NCI-H146 treated with DMSO at 0.1 percent for 48 hours (cell line): ENCODE data around the gene ATXN10.
"Not testable (repeated sequence)": the region's sequence is repeated elsewhere in the genome, so short reads cannot be mapped to it uniquely, and the experiment has no call there.

Source experiments
- DNase-seq: peaks from one replicate; lab custom pipeline; 2025; ENCODE audit not compliant: unreplicated experiment; lab: John Stamatoyannopoulos, UW

Gene ATXN10

DNA sequence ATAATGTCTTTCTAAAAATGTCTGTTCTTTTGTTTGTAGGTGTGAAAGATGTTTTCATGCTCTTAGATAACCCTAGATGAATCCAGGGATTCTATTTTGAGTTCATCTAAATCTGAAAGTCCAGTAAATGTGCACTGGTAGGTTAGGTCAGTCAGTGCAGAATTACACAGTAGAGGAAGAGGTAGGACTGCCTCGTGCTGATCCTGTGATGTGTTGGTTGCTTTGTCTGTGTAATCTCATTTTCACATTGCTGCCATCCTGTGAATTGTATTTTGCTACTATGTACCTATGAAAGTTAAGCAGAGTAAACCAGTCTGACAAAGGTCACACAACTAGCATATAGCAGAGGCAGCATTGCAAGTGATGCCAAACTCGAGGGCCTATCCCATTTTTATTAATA is 36.5 kb downstream of the ATXN10 start:
- DNase-seq, result no peak

DNA sequence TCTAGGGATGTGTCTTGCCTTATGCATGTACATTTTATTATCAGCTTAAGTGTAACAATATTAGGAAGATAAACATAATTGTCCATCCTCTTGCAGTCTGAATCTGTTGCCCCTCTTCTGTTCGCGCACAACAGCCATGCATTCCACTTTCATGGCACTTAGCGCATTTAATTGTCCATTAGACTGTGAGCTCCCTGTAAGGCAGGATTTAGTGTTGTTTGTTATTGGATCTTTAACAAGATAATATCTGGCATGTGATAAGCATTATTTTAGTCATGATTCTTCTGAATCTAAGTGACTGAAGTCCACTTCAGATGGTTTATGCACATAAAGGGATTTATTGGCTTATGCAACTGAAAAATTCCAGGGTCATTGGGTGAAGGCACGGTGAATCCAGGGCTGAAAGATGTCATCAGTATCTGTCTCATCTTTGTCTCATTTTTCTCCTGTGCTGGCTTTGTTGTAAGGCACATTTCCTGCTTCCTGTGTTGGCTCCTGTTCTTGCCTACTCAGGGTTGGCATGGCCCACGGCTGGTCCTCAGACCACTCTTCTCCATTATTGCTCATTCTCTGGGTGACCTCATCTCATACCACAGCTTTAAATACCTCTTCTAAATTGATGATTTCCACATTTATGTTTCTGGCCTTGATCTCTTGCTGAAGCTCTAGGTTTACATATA is 37.6 kb downstream of the ATXN10 start:
- no peak for DNase-seq

DNA sequence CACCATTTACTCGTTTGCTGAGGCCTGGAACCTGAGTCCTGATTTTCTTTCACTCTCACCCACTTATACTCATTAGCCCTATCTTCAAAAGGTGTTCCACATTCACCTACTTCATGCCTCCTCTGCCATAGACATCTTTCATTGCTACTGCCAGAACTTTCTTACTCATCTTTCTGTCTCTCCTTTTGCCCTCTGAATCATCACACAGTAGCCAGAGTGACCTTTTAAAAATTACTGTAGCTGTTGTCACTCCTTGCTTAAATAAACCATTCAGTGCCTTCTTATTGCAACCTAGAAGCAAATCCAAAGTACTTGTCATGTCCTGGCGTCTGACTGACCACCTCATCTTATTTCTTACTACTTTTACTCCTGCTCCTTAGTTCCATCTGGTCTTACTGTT is 38.2 kb downstream of the ATXN10 start:
- DNase-seq, result no peak

DNA sequence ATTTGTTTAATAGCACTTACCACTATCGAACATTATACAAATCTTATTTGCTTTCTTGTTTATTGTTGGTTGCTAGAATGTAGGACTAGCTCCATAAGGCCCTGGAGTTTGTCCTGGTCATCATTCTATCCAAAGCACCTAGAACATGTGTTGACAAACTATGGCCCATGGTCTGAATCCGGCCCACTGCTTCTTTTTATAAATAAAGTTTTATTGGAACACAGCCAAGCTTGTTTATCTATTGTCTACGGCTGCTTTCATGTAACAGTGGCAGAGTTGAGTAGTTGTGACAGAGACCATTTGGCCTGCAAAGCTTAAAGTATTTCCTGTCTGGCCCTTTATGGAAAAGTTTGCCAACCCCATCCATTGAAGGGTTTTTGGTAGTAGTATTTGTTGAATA is 38.8 kb downstream of the ATXN10 start:
- DNase-seq, result no peak

DNA sequence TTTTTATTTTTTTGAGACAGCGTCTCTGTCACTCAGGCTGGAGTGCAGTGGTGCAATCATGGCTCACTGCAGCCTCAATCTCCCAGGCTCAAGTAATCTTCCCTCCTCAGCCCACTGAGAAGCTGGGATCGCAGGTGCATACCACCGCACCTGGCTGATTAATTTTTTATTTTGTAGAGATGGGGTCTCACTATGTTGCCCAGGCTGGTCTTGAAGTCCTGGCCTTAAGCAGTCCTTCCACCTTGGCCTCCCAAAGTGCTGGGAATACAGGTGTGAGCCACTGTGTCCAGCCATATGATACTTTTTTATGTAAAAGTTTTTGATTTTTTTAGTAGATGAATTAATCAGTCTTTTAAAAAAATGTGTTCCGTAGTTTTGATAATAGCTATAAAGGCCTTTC is 42.8 kb downstream of the ATXN10 start:
- DNase-seq, result not testable (repeated sequence)

DNA sequence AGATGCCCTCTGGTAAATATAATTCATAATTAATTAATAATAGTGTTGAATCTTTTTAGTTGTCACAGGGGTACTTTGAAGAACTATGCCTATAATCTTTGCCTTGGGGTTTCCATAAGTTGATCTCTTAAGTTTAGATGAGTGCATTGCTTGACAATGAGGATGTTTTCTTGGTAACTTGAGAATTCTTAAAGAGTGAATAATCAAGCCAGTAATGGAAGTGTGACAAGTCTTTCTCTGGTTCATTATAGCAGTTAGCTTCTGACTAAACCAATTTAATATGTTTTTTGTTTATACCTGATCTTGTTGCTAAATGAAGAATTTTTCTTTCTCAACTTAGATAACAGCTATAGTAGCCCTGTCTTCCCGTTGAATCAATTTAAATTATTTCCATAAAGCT is 46.2 kb downstream of the ATXN10 start:
- no peak for DNase-seq

DNA sequence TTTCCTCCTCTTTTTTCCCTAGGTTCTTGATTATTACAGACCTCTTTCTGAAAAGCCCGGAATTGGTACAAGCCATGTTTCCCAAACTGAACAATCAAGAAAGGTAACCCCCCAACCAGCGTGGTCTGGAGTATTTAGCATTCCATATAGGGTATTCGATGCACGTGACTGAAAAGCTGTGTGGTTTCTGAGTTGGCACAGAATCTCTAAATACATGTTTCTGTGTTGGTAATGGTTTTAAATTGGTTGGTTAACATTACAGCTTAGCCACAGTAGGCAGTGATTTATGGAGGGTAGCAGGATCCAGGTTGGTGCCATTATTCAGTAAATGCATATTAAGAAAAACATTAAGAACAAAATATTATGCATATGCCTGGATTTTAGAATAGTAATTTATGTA is 46.8 kb downstream of the ATXN10 start:
- DNase-seq, result no peak

DNA sequence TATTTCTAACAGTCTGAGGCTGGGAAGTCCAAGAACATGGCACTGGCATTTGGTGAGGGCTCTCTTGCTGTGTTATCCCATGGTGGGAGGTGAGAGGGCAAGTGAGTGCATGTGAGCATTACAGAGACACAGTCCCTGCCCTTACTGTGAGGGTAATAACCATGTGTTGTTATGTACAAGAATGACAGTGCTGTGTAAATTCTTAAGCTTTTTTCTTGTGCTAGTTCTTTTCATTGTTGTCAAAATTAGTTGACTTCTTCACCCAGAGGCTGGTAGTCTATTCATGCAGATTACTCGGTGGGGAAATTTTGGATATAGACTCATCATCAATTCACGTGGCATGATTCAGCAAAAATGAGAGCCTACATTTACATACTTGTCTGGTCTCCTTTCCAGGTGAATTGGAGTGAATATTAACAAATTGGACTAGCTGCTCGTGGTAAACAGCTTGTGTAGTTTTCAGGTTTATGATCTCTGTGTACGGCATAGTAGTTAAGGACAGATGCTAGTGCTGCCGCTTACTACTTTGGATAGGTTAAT is 49.3 kb downstream of the ATXN10 start:
- DNase-seq, result no peak

DNA sequence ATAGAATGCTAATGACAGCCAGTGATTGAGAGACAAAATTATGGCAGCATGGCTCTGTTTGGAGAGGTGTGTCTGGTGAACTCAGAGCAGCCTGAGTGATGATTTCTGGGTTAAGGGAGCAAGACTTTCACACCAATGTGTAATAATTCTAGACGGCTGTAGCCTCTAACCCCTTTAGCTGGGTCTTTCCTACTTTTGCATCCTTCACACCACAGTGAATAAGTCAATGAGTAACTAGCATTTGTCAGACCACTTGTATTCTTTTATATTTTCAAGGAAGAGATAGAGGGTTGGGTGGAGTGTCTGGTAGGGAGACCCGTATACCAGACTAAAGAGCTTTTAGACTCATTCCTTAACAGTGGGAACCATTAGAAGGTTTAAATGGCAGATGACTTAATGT is 50.4 kb downstream of the ATXN10 start:
- DNase-seq, result no peak

DNA sequence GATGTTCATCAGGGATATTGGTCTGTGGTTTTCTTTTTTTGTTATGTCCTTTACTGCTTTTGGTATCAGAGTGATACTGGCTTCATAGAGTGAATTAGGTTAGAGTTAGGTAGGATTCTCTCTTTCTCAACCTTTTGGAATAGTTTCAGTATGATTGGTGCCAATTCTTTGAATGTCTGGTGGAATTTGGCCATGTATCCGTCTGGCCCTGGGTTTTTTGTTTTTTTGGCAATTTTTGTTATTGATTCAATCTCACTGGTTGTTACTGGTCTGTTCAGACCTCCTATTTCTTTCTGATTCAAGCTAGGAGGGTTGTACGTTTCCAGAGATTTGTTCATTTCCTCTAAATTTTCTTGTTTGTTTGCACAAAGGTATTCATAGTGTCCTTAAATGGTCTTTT is 54.4 kb downstream of the ATXN10 start:
- DNase-seq, result no peak

DNA sequence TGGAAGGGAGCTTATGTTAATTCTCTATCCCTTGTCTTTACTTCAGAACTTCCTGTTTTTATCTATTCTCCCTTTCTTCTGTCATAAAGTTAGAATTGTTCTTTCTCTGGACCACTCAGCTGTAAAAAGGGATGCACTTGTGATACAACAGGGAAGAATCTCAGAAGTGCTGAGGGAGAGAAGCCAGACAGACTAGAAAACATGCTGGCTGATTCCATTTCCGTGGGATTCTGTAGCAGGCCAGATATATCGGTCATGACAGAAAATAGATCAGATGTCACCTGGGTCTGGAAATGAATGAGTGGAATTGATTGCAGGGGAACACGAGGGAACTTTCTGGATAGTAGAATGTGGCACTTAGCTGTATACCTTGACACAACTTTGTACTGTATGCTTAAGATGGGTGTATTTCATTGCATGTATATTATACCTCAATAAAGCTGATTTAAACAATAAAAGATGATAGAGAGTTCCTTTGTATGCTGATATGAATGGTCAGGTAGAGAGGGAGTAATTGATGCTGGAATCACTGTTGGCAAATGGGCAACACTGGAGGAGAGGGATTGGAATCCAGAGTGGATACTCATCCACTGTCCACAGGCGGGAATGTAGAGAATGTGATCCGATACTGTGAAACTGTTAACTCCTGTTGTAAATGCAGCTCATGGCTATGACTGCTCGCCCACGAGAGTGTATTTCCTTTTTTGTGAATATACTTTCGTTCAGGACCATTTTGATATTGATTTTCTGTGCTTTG is 59.6 kb downstream of the ATXN10 start:
- no peak for DNase-seq

DNA sequence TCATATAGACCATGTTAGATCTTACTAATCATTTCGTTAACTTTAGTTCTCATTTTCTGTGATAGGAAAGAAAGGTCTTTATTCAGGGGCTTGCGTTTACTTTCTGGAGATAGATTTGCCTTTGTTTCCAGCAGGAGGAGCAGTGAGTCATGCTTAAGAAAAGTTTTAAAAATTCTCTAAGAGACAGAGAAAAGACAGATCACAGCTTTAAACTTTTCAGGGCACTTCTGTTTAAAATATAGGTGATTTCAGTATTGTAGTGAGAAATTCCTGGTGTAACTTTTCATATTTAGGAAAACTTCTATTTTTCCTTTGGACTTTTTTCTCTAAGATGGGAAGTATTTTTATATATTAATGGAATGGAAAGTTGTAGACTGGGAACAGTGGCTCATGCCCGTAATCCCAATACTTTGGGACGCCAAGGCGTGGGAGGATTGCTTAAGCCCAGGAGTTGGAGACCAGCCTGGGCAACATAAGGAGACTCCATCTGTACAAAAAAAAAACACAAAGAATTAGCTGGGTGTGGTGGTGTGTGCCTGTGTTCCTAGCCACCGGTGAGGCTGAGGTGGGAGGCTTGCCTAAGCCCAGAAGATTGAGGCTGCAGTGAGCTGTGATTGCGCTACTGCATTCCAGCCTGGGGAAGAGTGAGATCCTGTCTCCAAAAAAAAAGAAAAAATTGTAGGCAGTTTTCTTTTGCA is 60.3 kb downstream of the ATXN10 start:
- DNase-seq, result no peak

DNA sequence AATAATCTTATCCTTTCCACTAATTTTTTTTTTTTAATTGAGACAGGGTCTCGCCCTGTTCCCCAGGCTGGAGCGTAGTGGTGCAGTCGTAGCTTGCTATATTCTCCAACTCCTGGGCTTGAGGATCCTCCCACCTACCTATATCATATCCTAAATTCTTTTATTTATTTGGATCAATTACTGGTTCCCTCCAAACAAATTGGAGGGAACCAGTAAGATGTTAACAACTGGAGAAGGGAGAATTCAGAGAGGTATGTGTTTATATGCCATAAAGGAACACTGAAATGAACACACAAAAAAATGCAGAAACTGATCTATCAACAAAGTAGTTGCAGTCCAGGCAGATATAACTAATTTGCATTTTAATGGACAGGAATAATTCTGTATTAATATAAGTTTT is 63.6 kb downstream of the ATXN10 start:
- DNase-seq, result no peak

DNA sequence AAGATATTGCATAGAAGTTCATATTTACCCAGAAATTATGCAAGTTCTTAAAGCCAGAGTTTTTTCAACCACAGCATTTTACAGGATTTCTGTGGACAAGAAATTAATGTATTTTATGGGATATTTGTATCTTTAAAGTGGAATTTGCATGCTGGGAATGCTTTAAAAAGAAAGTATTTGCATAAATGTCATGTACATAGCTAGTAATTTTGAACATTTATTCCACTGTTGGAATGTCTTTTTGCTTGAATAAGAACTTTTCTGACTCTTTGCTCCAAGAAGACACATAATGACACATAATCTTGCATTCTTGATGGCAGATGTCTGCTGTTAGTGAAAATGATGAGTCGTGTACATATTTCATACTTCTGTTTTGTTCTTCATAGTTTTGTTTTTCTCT is 66.6 kb downstream of the ATXN10 start:
- DNase-seq, result no peak

DNA sequence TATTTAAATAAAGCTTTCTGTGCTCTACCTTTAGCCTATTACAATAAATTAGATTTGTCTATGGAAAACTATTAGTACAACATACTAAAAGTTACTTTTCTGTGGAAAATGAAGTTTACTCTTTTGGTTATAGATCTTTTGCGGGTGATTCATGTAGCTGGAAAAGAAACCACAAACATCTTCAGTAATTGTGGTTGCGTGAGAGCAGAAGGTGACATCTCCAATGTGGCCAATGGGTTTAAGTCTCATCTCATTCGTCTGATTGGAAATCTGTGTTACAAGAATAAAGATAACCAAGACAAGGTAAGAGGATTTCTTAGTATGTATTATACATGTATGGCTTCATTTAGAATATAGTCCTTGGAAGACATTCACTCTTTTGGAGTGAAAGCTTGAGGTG is 68.6 kb downstream of the ATXN10 start:
- no peak for DNase-seq

DNA sequence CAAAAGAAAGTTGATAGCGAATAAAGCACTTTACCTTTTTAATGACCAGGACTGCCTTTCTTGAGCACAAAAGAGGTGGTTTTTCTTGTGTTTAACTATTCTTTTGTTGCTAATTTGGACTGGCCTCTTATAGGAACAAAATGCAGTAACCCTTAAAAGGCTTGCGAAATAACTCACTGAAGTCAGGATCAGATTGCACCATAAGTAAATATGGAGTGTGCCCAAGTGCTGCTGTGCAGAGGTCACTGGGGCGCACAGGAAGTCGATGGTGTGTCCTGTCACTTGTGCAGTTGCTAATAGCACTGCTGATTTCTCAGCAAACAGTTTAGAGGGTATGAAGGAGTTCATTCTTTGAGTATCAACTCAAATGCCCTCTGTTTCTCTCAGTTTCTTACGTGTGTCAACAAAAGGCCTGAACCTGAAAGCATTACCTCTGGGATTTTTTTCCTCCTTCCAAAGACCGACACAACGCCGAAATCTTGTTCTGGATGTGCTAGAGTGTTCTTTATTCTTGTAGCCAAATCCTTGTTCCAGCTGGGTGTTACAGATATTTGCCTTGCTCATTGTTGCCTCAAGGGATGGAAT is 71.3 kb downstream of the ATXN10 start:
- DNase-seq, result no peak

DNA sequence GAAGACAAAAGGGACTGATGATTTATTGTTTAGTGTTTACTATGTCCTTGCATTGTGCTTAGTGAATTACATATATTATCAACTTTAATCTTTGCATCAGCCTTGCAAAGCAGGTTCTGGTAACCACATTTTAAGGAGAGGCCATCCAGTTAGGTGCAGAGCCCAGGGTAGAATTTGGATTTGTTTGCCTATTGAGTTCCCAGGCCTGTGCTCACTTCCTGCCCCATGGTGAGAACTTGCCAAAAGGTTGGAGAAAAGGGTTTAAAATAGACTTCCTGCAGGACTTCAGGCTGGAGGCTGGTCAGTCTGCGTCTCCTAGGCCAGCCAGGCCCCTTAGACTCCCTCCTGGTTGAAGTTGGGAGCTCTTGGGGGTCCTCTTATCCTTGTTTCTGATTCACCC is 72.1 kb downstream of the ATXN10 start:
- no peak for DNase-seq

DNA sequence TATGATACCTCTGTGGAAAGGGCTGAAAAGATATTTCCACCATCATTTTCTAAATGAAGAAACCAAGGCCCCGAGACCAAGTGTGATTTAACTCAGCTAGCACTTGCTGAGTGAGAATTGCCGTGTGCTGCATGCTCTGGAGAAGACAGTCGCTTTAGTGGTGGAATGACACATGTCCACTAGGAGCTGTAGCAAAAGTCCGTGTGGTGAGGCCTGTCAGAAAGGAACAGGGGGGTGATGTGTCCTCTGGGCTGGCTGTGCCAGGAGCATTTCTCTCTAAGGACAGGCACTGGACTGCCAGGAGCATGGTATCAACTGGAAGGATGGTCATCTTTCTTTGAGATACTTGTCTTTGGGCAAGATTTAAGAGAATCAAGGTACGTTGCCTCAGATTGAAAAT is 72.8 kb downstream of the ATXN10 start:
- DNase-seq, result no peak

DNA sequence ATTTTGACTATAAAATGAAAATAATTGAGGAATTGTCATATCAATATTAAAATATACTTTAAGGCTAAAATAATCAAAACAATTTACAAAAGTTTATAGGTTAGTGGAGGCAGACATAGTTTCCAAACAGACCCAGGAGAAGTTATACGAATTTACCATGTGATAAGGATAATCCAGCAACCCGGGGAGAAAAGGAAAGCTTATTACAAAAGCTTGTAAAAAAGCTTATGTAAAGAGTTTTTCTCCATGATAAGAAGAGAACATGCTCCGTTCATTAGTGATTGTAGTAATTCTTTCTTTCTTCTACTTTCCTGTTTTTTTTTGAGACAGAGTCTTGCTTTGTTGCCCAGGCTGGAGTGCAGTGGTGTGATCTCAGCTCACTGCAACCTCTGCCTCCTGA is 79.0 kb downstream of the ATXN10 start:
- no peak for DNase-seq

DNA sequence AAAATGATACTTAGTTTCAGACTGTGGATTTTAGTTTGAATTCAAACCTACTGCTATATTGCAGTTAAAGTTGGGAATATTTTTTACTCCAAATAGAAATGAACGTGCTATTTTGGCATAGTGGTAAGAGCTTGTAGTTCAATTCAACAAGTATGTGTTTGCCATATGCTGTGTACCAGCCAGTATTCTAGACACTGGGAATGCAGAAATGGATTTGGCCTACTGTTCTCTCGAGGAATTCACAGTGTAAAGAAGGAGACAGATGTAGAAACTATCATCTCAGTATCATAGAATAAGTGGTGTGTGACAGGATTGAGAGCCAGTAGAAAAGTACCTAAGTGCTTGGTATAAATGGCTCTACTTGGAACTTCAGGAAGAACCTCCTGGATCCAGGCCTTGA is 80.4 kb downstream of the ATXN10 start:
- DNase-seq, result no peak

DNA sequence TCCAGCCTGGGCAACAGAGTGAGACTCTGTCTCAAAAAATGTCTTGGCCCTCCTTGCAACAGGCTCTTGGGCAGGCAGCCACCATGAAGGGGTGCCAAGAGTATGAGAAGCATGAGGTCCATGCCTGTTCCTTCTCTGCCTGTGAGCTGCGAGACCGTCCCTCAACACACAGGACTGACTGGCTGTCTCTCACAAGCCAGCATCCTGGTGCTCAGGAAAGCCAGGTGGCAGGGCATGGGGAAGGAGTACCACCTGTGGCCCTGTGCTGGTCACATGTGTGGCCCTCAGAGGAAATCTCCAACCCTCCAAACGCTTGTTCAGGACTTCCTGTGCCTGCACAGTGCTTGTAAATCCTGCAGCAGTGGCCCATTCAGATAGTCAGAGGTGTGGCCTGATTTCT is 83.2 kb downstream of the ATXN10 start:
- no peak for DNase-seq

DNA sequence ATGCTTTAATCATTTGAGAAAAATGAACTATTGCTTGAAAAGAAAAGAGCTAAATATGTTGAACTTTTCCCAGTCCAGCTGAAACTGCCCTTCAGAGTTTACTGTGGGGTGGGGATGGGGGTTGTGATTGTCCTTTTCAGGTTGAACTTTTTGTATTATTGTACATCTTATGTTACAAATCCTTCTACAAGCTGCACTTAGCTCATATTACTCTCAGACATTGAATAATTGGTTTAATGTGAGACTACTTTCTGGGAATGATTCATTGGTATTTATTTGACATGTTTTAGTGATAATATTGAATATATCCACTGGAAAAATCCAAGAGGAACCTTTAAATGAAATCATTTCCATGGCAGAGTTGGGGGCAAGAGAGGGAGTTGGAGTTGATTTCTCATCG is 84.9 kb downstream of the ATXN10 start:
- no peak for DNase-seq
